NCI-H460 (cell line): ENCODE measurements around the gene OR12D1. TPM values are rescaled to one million over a fixed set of nuclear protein-coding genes. Genes with fewer than 3 reads are reported as not detected.
"Not testable (repeated sequence)": the region's sequence is repeated elsewhere in the genome, so short reads cannot be mapped to it uniquely, and the experiment has no call there.

Source experiments
- DNase-seq: peaks from one replicate; pipeline ENCODE4 v3.0.0-alpha.2; 2016; ENCODE audit warnings: low read depth; ENCODE audit errors: extremely low read depth
- polyA plus RNA-seq: library from polyadenylated mRNA; depleted of rRNA; stranded (reverse); fragments of >200 nt; gene quantifications from 2 replicates; pipeline ENCODE4 v1.2.3, GENCODE V29; 2014; cell fraction: nucleus; rRNA removed
- total RNA-seq: library from RNA; depleted of rRNA; stranded (reverse); fragments of >200 nt; shearing (Covaris generic); gene quantifications from 2 replicates; pipeline ENCODE4 v1.2.3, GENCODE V29; 2014; rRNA removed

Gene OR12D1
- not detected in 2 replicates for total RNA-seq
- not detected in 2 replicates for polyA plus RNA-seq

DNA sequence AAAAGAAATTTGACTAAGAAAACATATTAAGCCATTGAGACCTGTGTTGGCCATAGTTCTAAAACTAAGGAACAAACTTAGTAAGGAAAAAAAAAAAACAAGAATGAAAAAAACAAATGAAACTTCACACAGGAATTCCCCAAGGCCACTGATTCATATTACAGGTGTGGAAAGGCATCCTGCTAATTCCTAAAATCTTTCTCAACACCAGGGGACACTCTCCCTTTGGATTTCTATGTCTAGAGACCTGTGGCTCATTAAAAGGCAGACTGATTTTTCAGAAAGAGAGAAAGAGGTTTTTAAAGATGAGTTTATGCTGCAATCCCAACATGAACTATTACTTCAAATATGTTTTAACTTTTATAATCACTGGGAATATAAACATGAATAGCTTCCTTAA lies at the start of gene OR12D1:
TSS of gene OR12D1 (plus strand) at position 341 of the 400 bp plus-strand sequence.
- DNase-seq = no peak

- no peak for DNase-seq
Observed at GRCh38 chr6:29368765-29369164, 46.0 kb upstream of the OR12D1 start, which contains the start of gene OR5V1. Gene OR5V1 (minus strand): TSS chr6:29368865. CDS start chr6:29356195, 12,670 bp downstream.

- DNase-seq = no peak
Observed at GRCh38 chr6:29375191-29375590, 39.5 kb upstream of the OR12D1 start, which contains the start of gene OR12D3. Gene OR12D3 (minus strand): TSS chr6:29375291. CDS start chr6:29375287, 4 bp downstream.

DNA sequence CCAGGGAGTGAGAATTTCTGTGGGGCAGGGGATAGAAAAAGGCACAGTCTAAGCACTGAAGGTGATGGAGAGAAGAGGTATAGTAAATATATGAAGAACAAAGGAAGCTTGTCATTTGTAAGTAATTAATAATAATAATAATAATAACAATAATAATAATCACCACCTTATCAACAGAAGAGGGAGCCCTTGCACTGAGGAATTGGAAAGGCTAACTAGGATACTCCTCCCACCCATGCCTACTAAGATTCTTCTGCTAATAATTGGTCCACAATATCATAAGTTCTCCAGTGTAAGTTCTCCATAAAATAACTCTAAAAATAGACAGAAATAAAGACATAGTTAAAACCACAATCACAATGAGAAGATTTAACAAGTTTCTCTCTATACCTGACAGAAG lies 38.7 kb upstream of the OR12D1 start:
- no peak for DNase-seq

- DNase-seq = no peak
Observed at GRCh38 chr6:29388533-29388932, 26.2 kb upstream of the OR12D1 start.

DNA sequence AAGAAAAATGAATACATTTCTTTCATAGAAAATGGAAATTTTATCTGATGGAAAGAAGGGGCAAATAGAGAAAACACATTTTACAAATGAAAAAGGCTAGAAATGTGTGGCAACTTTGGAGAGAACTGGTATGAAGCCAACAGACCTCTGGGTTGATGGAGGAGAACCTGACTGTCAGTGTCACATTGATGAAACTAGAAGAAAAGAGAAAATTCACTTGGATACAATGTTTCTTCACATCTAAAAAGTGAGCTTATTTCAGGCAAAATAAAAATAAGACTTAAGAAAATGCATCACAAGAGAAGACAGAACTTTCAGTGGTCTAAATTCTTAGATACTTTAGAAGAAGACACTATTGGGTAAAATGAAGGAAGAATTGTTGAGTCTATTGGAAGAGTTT lies 19.4 kb upstream of the OR12D1 start, which contains the start of gene OR12D2:
TSS of gene OR12D2 (plus strand) at position 301 of the 400 bp plus-strand sequence. CDS start 1,069 bp downstream, outside the sequence.
- no peak for DNase-seq

- no peak for DNase-seq
Observed at GRCh38 chr6:29399525-29399924, 15.2 kb upstream of the OR12D1 start.

- no peak for DNase-seq
Observed at GRCh38 chr6:29403801-29404200, 10.9 kb upstream of the OR12D1 start.

DNA sequence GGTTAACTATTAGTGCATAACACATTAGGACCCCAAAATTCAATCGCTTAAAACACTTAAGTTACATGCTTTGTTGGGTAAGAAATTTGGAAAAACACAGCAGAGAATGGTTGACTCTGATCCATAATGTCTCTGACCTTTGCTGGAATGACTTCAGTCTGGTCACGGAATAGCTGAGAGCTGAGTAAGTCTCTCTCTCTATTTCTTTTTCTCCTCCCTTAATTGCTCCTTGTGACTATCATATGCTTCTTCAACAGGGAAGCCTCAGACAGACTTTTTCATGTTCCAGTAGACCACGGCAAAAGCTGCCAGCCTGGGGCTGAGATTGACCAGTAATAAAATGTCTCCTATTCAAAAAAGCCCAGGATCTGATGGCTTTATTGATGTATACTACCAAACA lies 4.8 kb downstream of the OR12D1 start:
- no peak for DNase-seq

DNA sequence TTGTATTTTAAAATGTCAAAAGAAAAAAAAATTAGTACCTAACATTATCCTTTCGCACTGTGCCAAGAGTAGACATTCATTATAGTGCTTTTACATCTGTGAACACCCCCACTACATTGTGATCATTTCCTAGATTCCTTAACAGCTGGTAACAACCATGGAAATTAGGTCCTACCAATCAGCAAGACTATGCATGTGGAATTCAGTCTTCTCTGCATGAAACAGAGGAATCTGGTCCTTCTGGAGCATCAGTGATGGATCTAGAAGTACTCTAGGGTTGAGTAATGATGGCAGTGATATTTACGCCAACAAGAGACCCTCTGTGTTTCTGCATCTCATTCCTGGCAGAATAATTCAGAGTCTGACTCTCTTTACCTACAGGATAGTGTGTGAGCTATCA lies 9.4 kb downstream of the OR12D1 start:
- no peak for DNase-seq

DNA sequence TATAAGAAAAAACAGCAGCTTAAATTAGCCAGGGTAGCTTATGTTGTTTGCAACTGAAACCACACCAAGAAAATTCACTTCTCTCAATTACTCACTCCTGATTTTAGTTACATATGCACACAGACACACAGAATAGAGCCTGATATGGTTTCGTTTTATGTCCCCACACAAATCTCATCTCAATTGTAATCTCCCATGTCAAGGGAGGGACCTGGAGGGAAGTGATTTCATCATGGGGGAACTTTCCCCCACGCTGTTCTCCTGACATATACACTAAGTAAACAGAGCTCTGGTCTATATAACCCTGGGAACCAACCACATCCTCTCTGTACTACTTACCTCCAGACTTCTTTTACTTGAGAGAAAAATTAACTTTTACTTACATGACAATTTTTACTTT lies 9.8 kb downstream of the OR12D1 start:
- DNase-seq = no peak

DNA sequence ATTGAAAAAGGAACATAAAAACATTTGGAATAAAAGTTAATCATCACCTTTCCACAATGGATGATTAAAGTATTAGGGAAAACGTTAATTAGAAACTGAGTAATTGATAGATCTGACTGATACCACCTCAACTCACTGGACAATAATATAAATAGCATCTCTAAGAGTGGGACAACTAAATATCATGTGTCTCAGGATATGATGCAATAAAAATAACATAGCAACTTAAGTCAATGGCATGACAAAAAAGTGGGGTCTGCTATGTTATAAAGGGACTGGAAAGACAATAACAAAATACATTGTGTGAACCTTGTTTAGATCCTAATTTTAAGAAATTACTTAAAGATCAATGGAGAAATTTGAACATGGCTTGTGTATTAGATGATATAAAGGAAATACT lies 10.3 kb downstream of the OR12D1 start:
- DNase-seq = no peak

- DNase-seq = no peak
Observed at GRCh38 chr6:29426654-29427053, 11.9 kb downstream of the OR12D1 start.

DNA sequence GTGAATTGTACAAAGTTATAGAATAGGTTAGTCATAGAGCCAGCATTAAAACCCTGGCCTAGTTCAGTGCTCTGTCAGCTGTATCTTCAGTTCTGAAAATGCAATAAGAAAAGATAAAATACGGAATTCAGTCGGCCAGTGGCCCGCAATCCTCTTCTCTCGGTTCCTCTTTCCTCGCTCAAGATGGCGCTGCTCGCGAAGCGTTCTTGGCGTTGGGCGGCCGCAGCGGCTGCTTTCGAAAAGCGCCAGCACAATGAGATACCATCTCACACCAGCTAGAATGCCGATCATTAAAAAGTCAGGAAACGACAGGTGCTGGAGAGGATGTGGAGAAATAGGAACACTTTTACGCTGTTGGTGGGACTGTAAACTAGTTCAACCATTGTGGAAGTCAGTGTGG lies 22.0 kb downstream of the OR12D1 start:
- DNase-seq = not testable (repeated sequence)

- no peak for DNase-seq
Observed at GRCh38 chr6:29439006-29439405, 24.3 kb downstream of the OR12D1 start, which contains the start of gene OR10C1. Gene OR10C1 (plus strand): TSS chr6:29439306. CDS start chr6:29440016, 710 bp downstream.

GRCh38 chr6:29442719-29443118 lies 28.0 kb downstream of the OR12D1 start:
- no peak for DNase-seq

- DNase-seq = not testable (repeated sequence)
Observed at GRCh38 chr6:29444031-29444430, 29.3 kb downstream of the OR12D1 start.

GRCh38 chr6:29447670-29448069 lies 32.9 kb downstream of the OR12D1 start:
- DNase-seq = no peak

- no peak for DNase-seq
Observed at GRCh38 chr6:29451471-29452193, 36.9 kb downstream of the OR12D1 start.

GRCh38 chr6:29456971-29457370 lies 42.2 kb downstream of the OR12D1 start, which contains the start of the genes OR11A1 and OR2H1:
Gene OR11A1 (minus strand): TSS chr6:29457071. CDS start chr6:29427641, 29,430 bp downstream.
Gene OR2H1 (plus strand): TSS chr6:29457155. CDS start chr6:29461770, 4,615 bp downstream.
- DNase-seq = no peak

DNA sequence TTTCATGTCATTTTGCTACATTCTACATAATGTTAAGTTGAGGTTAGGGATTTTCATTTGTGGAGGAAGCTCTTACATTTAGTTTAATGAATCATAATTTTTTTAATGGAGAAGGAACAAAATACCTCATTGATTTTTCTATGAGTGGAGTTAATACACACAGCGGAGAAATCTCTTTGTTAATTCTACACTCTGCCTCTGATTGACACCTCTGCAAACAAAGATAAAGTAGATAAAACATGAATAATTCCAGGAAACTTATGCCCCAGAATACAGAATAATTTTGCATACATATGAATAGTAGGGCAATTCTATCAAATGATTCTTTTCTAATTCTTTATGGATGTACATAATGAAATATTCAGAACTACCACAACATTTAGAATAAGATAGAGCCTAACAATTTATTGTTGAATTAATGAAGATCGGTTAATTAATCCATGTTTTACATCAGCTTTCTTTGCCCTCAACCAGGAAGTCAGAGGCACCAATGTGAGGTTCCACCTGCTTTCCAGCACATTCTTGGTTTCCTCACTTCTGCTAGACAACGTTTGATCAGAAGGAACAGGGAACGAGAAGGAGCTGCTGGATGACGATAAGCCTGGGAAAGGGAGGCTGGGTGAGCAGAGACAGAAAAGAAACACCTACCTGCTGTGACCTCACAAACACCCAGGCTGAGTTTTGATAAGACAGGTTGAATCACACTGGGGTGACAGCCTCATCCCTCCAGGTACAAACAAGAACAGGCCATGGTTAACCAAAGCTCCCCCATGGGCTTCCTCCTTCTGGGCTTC lies 46.5 kb downstream of the OR12D1 start:
- no peak for DNase-seq
